ENCODE results near the gene MMP2.

Gene MMP2

GRCh38 chr16:55527885-55528284 is 48.9 kb downstream of the MMP2 start:
- ChIA-PET POLR2A (no interaction called here), CTCF (interaction anchor here (0.5 to 2.2 kb wide), 5 partner anchors 10 to 63 kb away, joined by 3 to 13 read pairs (median 4); no protein-coding TSS in a partner anchor)
- no peak for TF ChIP-seq ZNF571 (tag by site-specific recombination; IDR thresholded peaks at IDR 0.05)
- no peak for TF ChIP-seq ZNF366 (tag by site-specific recombination; conservative IDR thresholded peaks at IDR 0.05)
- no peak for TF ChIP-seq ZNF10 (tag by site-specific recombination; IDR thresholded peaks at IDR 0.05)
- no peak for TF ChIP-seq ZNF513 (tag by site-specific recombination; IDR thresholded peaks at IDR 0.05)
- TF ChIP-seq ZNF560 (tag by site-specific recombination; IDR thresholded peaks at IDR 0.05; ENCODE audit: borderline replicate concordance) = no peak
- no peak for TF ChIP-seq ZNF521 (tag by site-specific recombination; IDR thresholded peaks at IDR 0.05)
- TF ChIP-seq ZNF76 (tag by site-specific recombination; IDR thresholded peaks at IDR 0.05; ENCODE audit: borderline replicate concordance, low read depth) = no peak
- no peak for TF ChIP-seq ZNF792 (tag by site-specific recombination; IDR thresholded peaks at IDR 0.05)
- Histone ChIP-seq H3K36me3 (ENCODE audit: control insufficient read depth in 2 of 2, insufficient read depth in 1 of 2, low read length in 2 of 2) (peaks cover under 1 to 6% of the 10 kb centered on the region in 2 experiments; a peak in 2 of 3 replicates), H3K9me3 (ENCODE audit: control insufficient read depth, insufficient read depth, low read depth, low read length) (no peaks in the 10 kb centered on the region), H3K4me3 (ENCODE audit: low read depth, low read length) (no peak overlapping the region), H3K27ac (ENCODE audit: extremely low read depth, low read depth, low read length) (no peak overlapping the region), H3K4me1 (ENCODE audit: control insufficient read depth, insufficient read depth, low read length) (no peaks in the 10 kb centered on the region)

- TF ChIP-seq ZNF114 (tag by site-specific recombination; IDR thresholded peaks at IDR 0.05) (no peak), ZFP37 (tag by site-specific recombination; IDR thresholded peaks at IDR 0.05) (no peak), ZNF311 (tag by site-specific recombination; IDR thresholded peaks at IDR 0.05; ENCODE audit: borderline replicate concordance) (no peak), ZNF112 (tag by site-specific recombination; IDR thresholded peaks at IDR 0.05) (no peak), ZBTB8A (tag by site-specific recombination; IDR thresholded peaks at IDR 0.05) (no peak), ZNF76 (tag by site-specific recombination; IDR thresholded peaks at IDR 0.05; ENCODE audit: borderline replicate concordance, low read depth) (no peak), ZNF280C (tag by site-specific recombination; IDR thresholded peaks at IDR 0.05) (no peak), ZNF629 (tag by site-specific recombination; IDR thresholded peaks at IDR 0.05) (no peak)
- POLR2A ChIA-PET = no interaction called here
- peaks cover 3 to 6% of the 10 kb centered on the region in 2 experiments; a peak in 2 of 3 replicates for H3K36me3 ChIP-seq (ENCODE audit: control insufficient read depth in 2 of 2, insufficient read depth in 1 of 2, low read length in 2 of 2)
- no peaks in the 10 kb centered on the region for H3K9me3 ChIP-seq (ENCODE audit: control insufficient read depth, insufficient read depth, low read depth, low read length)
- CTCF ChIA-PET = interaction anchor here (0.6 to 3.3 kb wide), 5 partner anchors 9 to 64 kb away, joined by 3 to 21 read pairs (median 4); no protein-coding TSS in a partner anchor
- no peak overlapping the region for H3K27ac ChIP-seq (ENCODE audit: extremely low read depth, low read depth, low read length)
- no peaks in the 10 kb centered on the region for H3K4me1 ChIP-seq (ENCODE audit: control insufficient read depth, insufficient read depth, low read length)
- H3K4me3 ChIP-seq (ENCODE audit: low read depth, low read length) = no peak overlapping the region
Measured at GRCh38 chr16:55529018-55529417, 50.0 kb downstream of the MMP2 start.

GRCh38 chr16:55530316-55530856 is 51.4 kb downstream of the MMP2 start:
- H3K36me3 ChIP-seq (ENCODE audit: control insufficient read depth in 2 of 2, insufficient read depth in 1 of 2, low read length in 2 of 2) = peaks cover 3 to 6% of the 10 kb centered on the region in 2 experiments; a peak in 2 of 3 replicates
- H3K27ac ChIP-seq (ENCODE audit: extremely low read depth, low read depth, low read length) = no peak overlapping the region
- CTCF ChIA-PET = interaction anchor here (0.7 to 3.3 kb wide), 2 partner anchors 65 to 148 kb away, joined by 3 to 21 read pairs; no protein-coding TSS in a partner anchor
- H3K4me1 ChIP-seq (ENCODE audit: control insufficient read depth, insufficient read depth, low read length) = no peaks in the 10 kb centered on the region
- no peak overlapping the region for H3K4me3 ChIP-seq (ENCODE audit: low read depth, low read length)
- POLR2A ChIA-PET = no interaction called here
- H3K9me3 ChIP-seq (ENCODE audit: control insufficient read depth, insufficient read depth, low read depth, low read length) = no peaks in the 10 kb centered on the region
- TF ChIP-seq PRDM10 (tag by site-specific recombination; IDR thresholded peaks at IDR 0.05) = no peak
- TF ChIP-seq ZNF518A (tag by site-specific recombination; conservative IDR thresholded peaks at IDR 0.05; ENCODE audit: low read depth) = no peak
- TF ChIP-seq ZNF624 (tag by site-specific recombination; IDR thresholded peaks at IDR 0.05) = no peak
- TF ChIP-seq ZNF555 (tag by site-specific recombination; conservative IDR thresholded peaks at IDR 0.05) = no peak

Measured in HEK293 (cell line).